Measurements from ENCODE around the gene INF2. TPM values are rescaled to one million over a fixed set of nuclear protein-coding genes. Genes with fewer than 3 reads are reported as not detected.
A peak's percentile ranks its signal among the peaks of the same experiment; 100 is the strongest.
"Not testable (repeated sequence)": the region's sequence is repeated elsewhere in the genome, so short reads cannot be mapped to it uniquely, and the experiment has no call there.

INF2 gene
- total RNA-seq, 1 experiment from 2014 or later = 21.6 TPM

- in situ Hi-C loops (cut with HindIII; ENCODE audit: low pct_unique_long_range_greater_than_20kb, low sequenced_read_pairs) = no loop called here
- peak; percentile 29 for DNase-seq (ENCODE audit: low read depth)
These were observed 35.1 kb downstream of the INF2 start for GRCh38 chr14:104724407-104724980.

GRCh38 chr14:104724981-104725771 lies 35.8 kb downstream of the INF2 start:
- in situ Hi-C loops (cut with HindIII; ENCODE audit: low pct_unique_long_range_greater_than_20kb, low sequenced_read_pairs) = no loop called here
- DNase-seq (ENCODE audit: low read depth) = no peak

DNA sequence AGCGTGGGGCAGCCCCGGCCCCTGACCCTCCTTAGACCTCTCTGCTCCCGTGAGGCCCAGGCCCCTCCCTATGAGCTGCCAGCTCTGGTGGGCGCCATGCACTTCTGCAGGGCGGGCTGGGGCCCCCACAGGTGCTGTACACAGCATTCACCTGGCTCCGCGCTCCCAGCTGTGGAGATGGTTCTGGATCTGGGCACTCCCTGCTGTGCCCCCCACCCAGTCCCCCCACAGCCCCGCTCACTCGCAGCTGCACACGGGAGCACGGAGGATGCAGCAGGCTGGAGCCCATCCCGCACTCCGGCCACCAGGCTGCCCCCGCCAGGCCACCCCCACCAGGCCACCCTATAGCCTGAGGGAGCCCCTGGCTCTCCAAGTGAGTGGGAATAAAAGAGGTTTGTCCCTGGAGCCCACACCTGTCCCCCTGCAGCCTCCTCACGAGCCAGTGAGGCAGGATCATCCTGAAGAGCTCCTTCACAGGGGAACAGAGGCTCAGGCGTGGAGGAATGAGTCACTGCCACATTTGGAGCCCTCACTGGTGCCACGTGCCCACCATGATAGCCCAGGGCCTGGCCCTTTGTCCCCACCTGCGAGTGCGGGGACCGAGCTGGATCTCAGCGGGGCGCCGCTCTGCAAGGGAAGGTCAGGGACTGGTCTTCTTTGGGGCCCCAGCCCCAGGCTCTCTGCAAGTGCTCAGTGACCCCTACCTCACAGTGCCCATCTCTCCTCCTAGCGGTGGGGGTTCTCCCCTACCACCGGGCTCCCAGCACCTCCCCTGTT lies 36.5 kb downstream of the INF2 start:
- no peak for DNase-seq (ENCODE audit: low read depth)
- in situ Hi-C loops (cut with HindIII; ENCODE audit: low pct_unique_long_range_greater_than_20kb, low sequenced_read_pairs) = no loop called here

- in situ Hi-C loops (cut with HindIII; ENCODE audit: low pct_unique_long_range_greater_than_20kb, low sequenced_read_pairs) = no loop called here
- DNase-seq (ENCODE audit: low read depth) = no peak
These were observed 37.4 kb downstream of the INF2 start for GRCh38 chr14:104726600-104727451.

DNA sequence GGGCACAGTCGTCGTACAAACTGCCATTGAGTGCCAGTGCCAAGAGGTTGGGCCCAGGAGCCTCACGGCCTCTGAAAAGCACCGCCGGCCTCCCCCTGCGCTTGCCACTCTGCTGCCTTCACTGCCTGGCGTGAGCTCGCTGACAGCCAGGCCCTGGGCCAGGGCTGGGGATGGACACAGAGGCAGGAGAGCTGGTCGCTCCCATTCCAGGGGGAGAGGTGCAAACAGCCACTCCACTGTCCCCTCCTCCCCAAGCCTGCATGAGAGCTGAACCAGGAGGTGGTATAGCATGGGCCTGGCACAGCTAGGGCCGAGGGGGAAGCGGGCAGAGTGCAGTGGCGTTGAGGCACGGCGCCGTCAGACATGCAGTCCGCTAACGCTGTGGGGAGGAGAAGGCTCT lies 39.2 kb downstream of the INF2 start:
- in situ Hi-C loops (cut with HindIII; ENCODE audit: low pct_unique_long_range_greater_than_20kb, low sequenced_read_pairs) = no loop called here
- no peak for DNase-seq (ENCODE audit: low read depth)

DNA sequence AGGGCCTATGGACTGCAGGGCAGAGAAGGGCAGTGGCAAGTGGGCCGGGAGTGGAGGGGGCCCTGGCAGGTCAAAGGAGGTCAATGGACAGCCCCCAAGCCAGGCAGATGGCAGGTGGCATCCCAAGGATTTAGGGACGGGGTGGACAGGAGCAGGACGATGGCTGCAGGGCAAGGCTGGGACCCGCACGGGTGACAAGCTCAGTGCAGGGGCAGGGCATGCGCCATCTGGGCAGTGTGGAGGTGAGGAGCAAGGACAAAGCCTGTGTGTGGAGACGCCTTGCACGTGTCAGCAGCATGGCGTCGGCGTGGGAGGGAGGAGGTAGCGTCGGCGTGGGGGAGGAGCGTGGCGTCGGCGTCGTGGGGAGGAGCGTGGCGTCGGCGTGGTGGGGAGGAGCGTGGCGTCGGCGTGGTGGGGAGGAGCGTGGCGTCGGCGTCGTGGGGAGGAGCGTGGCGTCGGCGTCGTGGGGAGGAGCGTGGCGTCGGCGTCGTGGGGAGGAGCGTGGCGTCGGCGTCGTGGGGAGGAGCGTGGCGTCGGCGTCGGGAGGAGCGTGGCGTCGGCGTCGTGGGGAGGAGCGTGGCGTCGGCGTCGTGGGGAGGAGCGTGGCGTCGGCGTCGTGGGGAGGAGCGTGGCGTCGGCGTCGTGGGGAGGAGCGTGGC lies 39.9 kb downstream of the INF2 start:
- DNase-seq (ENCODE audit: low read depth); in situ Hi-C loops (cut with HindIII; ENCODE audit: low pct_unique_long_range_greater_than_20kb, low sequenced_read_pairs): not testable (repeated sequence)

DNA sequence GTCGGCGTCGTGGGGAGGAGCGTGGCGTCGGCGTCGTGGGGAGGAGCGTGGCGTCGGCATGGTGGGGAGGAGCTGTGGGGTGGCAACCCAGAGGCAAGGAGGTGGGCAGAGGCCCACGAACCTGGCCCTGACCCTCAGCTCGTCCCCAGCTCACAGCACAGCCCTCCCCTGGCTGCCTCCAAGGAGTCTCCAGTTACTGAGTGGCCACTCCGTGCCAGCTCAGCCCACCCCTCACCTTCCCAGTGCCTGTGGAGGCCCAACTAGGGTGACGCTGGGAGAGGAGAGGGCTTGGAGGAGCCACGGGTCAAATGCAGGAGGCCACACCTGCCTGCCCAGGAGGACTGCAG lies 40.4 kb downstream of the INF2 start:
- no peak for DNase-seq (ENCODE audit: low read depth)
- in situ Hi-C loops (cut with HindIII; ENCODE audit: low pct_unique_long_range_greater_than_20kb, low sequenced_read_pairs) = no loop called here

DNA sequence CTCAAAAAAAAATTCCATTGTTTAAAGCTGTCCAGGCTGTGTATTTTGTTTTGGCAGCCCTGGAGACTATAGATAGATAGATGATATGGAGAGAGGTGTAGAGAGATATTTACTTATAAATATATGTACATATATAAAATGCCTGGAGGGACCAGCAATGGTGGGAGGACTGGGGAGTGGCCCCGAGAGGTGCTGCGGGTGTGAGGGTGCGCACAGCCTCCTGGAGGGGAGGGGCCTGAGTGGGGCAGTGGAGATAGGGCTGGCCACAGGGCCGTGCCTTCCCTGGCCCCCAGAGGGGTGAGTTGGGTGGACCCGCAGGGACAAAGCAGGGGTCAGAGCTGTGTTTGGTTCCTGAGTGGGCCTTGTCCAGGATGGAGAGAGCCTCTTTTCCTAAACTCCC lies 41.1 kb downstream of the INF2 start:
- DNase-seq (ENCODE audit: low read depth) = no peak
- in situ Hi-C loops (cut with HindIII; ENCODE audit: low pct_unique_long_range_greater_than_20kb, low sequenced_read_pairs) = no loop called here

GRCh38 chr14:104731320-104732294 lies 42.2 kb downstream of the INF2 start:
- DNase-seq (ENCODE audit: low read depth) = no peak
- in situ Hi-C loops (cut with HindIII; ENCODE audit: low pct_unique_long_range_greater_than_20kb, low sequenced_read_pairs) = no loop called here

DNA sequence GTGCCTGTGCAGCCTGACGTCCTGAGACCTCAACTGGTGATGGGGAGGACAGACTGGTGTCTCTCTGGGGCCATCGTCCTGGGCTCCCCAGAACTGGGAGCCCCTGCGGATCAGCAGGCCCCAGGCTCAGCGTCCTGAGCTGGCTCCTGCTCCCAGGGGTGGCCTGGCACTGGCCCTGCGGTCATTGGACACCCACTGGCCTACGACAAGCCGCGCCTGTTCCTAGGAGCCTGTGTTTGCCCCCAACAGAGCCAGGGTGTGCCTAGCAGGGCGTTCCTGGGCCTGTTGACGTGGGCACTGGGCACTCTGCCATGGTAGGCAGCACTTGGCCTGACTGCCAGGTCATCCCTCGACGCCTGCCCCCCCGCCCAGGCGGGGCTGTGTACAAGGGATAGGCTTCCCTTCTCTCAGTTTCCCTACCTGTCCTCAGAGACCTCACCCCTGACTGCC lies 43.0 kb downstream of the INF2 start:
- peak; percentile 64 for DNase-seq (ENCODE audit: low read depth)
- in situ Hi-C loops (cut with HindIII; ENCODE audit: low pct_unique_long_range_greater_than_20kb, low sequenced_read_pairs) = no loop called here

DNA sequence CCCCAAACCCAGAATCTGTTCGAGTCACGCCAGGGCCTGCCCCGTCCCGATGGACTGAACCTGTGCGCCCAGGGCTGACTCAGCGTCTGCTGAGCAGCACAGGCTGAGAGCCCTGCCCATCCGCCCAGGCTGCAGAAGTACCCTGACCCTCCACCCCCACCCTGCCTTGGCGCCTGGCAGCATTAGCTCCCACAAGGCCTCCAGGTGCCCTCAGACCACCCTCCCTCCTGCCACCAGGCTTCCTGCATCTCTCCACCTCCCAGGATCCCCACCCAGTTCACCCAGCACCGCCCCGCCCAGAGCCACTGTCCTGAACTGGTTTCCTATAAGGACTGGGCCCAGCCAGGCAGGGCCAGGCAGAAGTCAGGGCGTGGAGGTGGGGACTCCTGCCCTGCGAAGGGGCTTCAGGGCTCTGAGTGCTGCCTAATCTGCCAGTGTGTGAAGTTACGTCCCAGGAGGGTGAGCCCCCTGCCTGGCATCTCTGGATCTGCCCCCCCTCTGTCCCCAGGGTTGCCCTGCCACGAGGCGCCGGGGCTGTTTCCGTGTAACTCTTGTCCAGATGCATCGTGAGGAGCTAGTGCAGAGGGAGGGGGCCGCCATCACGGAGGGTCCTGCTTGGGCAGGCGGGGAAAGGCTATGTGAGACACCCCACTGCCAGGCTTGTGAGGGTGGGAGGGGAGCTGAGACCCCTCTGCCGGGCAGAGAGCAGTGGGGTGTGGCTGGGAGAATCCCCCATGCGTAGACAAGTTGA lies 43.7 kb downstream of the INF2 start:
- in situ Hi-C loops (cut with HindIII; ENCODE audit: low pct_unique_long_range_greater_than_20kb, low sequenced_read_pairs) = no loop called here
- peak; percentile 39 for DNase-seq (ENCODE audit: low read depth)

- in situ Hi-C loops (cut with HindIII; ENCODE audit: low pct_unique_long_range_greater_than_20kb, low sequenced_read_pairs) = no loop called here
- no peak for DNase-seq (ENCODE audit: low read depth)
These were observed 44.7 kb downstream of the INF2 start for GRCh38 chr14:104734051-104734587.

DNA sequence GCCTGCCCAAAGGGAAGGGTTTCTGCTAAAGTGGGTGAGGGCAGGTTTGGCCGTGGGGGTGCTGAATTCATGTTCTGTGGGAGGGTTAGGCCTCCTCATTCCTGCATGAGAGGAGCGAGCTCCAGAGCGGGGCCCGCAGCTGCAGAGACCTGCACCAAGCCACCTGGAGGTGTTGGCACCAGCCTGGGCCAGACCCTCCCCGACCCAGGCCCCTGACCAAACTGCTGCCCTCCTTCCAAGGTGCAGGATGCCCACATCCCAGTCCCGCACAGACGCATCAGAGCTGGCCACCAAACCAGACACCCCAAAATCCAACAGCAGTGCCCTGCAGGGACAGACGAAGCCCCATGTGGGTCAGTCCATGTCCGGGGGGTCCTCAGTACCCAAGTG lies 45.2 kb downstream of the INF2 start:
- in situ Hi-C loops (cut with HindIII; ENCODE audit: low pct_unique_long_range_greater_than_20kb, low sequenced_read_pairs) = no loop called here

GRCh38 chr14:104734991-104735779 lies 45.8 kb downstream of the INF2 start:
- in situ Hi-C loops (cut with HindIII; ENCODE audit: low pct_unique_long_range_greater_than_20kb, low sequenced_read_pairs) = no loop called here
- no peak for DNase-seq (ENCODE audit: low read depth)

More for the DNA sequence above, 45.2 kb downstream of the INF2 start:
- DNase-seq (ENCODE audit: low read depth) = no peak

- in situ Hi-C loops (cut with HindIII; ENCODE audit: low pct_unique_long_range_greater_than_20kb, low sequenced_read_pairs) = no loop called here
- DNase-seq (ENCODE audit: low read depth) = no peak
These were observed 46.6 kb downstream of the INF2 start for GRCh38 chr14:104735830-104736642.
